AG10803 (cell line): Measurements from ENCODE around the gene PROX2.

Experiments
- DNase-seq: peaks from one replicate; pipeline ENCODE4 v3.0.0; 2010; ENCODE audit warnings: low read depth
- H3K4me3 ChIP-seq: 2 replicates; pipeline ENCODE4 v1.5.1; 2011; ENCODE audit warnings: mild to moderate bottlenecking, low read length, control low read depth
- TF ChIP-seq, protein P1 (sequence below): conservative IDR thresholded peaks from 2 replicates; pipeline ENCODE4 v1.5.1; 2011; ENCODE audit warnings: mild to moderate bottlenecking, low read length, control low read depth, inconsistent platforms

The PROX2 gene

DNA sequence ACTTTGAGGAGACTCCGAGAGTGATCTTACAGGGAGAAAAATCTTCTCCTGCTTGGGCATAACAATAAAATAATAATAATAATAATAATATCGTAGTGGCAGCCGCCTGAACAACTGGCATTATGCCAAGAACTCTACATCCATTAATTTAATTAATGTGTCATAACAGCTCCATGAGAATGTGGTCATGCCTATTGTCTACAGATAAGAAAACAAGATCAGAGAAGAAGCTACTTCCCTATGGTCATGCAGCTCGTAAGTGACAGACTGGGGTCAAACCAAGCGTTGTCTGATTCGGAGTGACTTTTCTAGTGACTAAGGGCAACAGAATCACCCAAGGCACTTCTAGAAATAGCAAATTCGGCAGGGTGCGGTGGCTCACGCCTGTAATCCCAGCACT, 11.7 kb downstream of the PROX2 start:
- TF ChIP-seq, protein P1, sequence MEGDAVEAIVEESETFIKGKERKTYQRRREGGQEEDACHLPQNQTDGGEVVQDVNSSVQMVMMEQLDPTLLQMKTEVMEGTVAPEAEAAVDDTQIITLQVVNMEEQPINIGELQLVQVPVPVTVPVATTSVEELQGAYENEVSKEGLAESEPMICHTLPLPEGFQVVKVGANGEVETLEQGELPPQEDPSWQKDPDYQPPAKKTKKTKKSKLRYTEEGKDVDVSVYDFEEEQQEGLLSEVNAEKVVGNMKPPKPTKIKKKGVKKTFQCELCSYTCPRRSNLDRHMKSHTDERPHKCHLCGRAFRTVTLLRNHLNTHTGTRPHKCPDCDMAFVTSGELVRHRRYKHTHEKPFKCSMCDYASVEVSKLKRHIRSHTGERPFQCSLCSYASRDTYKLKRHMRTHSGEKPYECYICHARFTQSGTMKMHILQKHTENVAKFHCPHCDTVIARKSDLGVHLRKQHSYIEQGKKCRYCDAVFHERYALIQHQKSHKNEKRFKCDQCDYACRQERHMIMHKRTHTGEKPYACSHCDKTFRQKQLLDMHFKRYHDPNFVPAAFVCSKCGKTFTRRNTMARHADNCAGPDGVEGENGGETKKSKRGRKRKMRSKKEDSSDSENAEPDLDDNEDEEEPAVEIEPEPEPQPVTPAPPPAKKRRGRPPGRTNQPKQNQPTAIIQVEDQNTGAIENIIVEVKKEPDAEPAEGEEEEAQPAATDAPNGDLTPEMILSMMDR = no peak
- no peak for DNase-seq
- H3K4me3 ChIP-seq = no peak overlapping the region

DNA sequence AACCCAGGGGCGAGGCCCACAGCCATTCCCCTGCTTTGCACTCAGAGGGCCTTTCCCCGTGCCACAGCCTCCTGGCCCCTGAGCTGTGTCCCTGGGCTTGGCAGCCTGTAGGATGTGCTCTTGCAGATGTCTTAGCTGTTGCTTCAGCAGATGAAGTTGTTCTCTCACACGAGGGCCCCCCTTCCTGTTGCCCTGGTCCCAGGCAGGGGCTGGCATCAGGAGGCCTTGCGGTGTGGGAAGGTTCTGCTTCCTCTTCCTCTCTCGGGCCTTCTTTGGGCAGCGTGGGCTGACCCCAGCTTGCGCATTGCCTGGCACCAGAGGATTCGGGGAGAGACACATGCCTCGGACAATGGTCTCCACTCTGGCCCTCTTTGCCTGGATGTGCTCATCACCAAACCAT, 12.7 kb downstream of the PROX2 start:
- TF ChIP-seq, protein P1 = no peak
- no peak for DNase-seq
- no peak overlapping the region for H3K4me3 ChIP-seq

DNA sequence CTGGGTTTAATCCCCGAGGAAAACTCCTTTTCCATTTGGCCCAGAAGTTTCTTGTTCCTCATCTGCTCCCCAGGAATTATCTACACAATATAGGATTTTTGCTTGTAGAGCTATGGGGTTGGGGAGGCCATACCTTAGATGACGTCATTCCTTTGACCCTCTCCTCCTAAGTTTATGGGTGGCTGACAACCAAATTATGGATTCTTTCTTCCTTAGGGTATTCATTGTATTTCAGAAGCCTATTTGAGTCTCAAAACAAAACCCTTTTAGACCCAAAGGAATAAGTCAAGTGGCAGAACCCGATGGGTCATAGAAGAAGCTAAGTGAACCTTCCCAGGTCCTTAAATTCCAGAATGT, 14.2 kb downstream of the PROX2 start:
- DNase-seq = no peak
- TF ChIP-seq, protein P1 = no peak
- H3K4me3 ChIP-seq = no peak overlapping the region

DNA sequence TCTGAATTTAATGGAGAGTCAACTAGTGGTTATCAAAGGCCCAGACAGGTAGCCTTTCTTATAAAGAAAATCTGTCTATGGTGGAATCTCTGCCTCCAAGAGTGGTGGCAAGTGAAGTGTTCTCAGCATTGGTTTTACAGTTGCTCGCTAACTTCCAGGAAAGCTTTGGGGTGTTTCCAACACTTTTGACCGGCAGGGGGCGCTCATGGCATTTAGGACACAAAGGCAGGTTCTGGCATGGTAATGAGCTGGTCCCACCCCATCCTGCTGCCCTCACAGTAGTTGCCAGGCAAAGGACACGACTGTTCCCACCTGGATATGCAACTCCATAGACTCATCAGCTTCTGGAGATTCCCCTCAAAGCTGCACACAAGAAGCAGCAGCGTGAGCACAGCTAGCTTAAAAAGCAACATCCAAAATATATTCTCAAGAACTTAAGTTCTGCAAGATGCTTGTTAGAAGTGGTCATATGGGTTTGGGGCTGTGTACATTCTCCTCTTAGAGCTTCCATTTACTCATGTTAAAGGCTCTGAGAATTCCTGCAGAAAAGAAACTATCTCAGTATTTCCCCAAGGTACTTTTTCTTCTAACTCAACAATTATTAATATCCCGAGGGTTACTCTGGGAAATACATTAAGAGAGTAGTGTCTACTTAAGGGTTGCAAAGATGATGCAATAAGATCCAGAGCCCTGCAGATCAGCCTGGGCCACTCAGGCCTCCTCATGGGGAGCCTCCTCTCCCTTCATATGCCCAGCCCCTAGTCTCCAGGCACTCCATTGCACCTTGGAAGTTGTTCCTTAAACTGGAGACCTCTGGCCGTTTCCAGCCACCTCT, 14.8 kb downstream of the PROX2 start:
- TF ChIP-seq, protein P1 = peak; percentile 86
- peak; percentile 83 for DNase-seq
- no peak overlapping the region for H3K4me3 ChIP-seq

DNA sequence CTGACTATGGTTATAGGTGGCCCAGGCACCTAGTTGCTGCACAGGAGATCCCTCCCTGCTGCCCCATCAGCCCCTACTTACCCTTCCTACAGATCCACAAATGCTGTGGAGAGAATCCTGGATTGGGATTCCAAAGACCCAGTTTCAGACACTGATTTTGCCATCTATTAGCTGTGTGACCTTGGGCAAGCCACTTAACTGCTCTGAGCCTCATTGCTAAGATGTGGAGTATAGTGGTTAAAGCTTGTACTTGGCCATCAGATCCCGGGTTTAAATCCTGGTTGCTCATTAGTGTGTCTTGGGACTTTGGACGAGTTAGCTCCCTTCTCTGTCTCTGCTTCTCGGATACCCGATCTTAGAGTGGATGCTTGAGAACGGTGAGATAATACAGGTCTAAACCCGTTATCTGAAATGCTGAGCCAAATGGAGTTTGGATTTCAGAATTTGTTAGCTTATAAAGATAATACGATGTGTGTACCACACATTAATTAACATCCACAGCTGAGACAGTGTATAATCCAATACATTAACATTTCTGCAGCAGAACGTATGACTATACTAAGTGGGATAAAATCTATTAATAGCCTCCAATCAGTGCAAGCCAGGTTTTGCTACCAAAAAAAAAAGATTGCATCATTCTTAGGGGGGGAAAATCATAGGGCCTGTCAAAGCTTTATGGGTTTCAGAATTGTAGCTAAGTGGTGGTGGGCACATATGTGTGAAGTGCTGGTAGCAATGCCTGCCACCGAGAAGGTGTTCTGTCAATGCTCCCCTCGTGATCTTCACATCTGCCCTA, 16.0 kb downstream of the PROX2 start:
- TF ChIP-seq, protein P1 = no peak
- DNase-seq = peak; percentile 35
- no peak overlapping the region for H3K4me3 ChIP-seq

DNA sequence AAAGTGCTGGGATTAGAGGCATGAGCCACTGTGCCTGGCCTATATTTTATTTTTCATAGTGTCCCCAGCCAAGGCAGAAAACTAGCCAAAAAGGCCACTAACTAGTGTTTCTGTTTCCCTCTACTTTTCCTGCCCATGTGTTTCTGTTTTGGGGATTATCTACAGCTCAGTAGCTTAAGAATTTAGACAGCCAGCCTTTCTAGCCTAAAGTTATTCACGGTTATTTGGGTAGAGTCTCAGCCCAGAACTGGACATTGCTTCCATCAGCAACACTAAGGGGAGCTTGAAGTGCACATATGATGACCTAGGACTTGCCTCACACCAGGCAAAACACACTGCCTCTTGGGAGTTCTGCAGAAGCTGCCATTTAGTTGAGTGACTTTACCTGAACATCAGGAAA, 17.9 kb downstream of the PROX2 start:
- no peak overlapping the region for H3K4me3 ChIP-seq
- TF ChIP-seq, protein P1 = no peak
- DNase-seq = peak; percentile 76
